HFF-Myc (cell line): ENCODE results near the gene CYP21A2.

Experiments used
- DNase-seq: peaks from one replicate; pipeline ENCODE4 v3.0.0-alpha.2; 2011; ENCODE audit warnings: low read depth; ENCODE audit errors: extremely low read depth
- H3K4me3 ChIP-seq: replicated peaks from 2 replicates; pipeline ENCODE4 v1.5.1; 2011; ENCODE audit warnings: low read depth, mild to moderate bottlenecking, control low read depth, low read length
- TF ChIP-seq, protein P1 (sequence below): IDR thresholded peaks from 2 replicates; pipeline ENCODE4 v1.5.1; 2012; ENCODE audit warnings: mild to moderate bottlenecking, low read depth, low read length, control low read depth; ENCODE audit errors: missing control alignments

Gene CYP21A2

DNA sequence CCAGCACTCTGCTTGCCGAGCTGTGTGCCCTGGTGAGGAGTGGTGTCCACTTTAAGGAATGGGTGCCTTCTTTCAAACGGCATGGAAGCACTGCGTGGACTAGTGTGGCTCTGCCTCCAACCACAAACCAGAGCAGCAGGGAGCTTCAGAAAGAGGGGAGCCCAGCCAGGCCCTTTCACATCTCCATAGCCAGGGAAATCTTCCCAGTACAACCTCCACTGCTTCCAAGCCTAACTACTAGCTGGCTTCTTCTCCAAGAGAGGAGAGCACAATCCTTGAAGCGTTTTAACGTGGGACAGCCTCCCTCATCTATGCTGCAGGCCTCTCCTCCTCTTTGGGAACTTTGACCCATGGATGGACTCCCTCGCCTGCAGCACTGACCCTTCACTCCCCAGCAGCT is 44.3 kb downstream of the CYP21A2 start:
- no peak for DNase-seq
- TF ChIP-seq, protein P1, sequence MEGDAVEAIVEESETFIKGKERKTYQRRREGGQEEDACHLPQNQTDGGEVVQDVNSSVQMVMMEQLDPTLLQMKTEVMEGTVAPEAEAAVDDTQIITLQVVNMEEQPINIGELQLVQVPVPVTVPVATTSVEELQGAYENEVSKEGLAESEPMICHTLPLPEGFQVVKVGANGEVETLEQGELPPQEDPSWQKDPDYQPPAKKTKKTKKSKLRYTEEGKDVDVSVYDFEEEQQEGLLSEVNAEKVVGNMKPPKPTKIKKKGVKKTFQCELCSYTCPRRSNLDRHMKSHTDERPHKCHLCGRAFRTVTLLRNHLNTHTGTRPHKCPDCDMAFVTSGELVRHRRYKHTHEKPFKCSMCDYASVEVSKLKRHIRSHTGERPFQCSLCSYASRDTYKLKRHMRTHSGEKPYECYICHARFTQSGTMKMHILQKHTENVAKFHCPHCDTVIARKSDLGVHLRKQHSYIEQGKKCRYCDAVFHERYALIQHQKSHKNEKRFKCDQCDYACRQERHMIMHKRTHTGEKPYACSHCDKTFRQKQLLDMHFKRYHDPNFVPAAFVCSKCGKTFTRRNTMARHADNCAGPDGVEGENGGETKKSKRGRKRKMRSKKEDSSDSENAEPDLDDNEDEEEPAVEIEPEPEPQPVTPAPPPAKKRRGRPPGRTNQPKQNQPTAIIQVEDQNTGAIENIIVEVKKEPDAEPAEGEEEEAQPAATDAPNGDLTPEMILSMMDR, result no peak
- no peak overlapping the region for H3K4me3 ChIP-seq

DNA sequence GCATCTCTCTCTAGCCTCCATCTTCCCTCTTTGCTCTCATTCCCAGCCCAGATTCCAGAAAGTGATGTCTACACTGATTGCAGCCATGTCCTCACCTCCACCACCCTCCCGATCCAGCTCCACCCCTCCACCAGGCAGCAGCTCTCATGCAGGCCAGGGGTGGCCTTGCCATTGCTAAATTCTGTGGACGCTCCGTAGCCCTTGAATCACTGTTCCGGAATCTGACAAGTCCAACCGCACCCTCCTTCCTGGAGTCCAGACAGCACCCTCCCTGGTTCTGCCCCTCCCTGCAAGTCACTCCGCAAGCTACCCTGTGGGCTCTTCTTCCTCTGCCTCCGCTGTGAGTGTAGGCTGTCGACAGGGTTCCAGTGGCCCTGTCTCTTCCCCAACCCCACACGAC is 44.7 kb downstream of the CYP21A2 start:
- TF ChIP-seq, protein P1, result no peak
- no peak for DNase-seq
- no peak overlapping the region for H3K4me3 ChIP-seq

DNA sequence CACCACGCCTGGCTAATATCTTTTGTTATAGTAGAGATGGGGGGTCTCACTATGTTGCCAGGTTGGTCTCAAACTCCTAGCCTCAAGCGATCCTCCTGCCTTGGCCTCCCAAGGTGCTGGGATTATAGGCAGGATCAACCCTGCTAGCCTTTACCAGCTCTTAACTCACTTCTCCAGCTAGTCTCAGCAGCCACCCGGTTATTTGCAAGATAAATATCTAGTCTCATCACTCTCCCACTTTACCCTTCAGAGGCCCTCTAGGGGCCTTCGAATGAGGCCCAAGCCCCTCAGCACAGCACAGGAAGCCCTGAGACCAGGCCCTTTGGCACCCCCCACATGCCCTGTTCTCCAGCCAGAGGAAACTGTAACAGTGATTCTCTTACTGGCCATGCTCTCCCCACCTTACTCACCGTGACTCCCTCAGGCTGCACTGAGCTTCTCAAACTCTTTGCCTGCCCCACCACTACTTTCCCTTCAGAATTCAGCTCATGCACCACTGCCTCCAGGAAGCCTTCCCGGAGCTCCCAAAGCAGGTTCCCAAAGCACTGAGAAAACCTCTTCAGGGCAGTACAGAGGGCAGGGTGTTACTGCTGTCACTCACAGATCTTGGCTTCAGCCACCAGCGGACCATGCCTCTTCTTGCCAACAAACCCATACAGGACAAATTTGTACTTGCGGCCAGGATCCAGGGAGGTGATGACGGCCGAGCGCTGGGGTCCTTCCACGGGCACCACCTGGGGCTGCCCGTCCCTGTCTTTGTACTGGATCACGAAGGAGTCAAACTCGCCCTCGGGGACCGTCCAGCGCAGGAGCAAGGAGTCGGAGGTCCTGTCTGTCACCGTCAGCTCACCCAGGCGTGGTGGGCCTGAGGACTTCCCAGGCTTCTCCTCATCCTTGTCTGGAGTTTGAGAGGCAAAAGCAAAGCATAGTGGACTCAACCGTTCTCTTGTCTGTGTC is 45.9 kb downstream of the CYP21A2 start:
- no peak overlapping the region for H3K4me3 ChIP-seq
- TF ChIP-seq, protein P1, result no peak
- no peak for DNase-seq

GRCh38 chr6:32084780-32085179 is 46.6 kb downstream of the CYP21A2 start:
- H3K4me3 ChIP-seq, result no peak overlapping the region
- no peak for DNase-seq
- TF ChIP-seq, protein P1, result no peak

DNA sequence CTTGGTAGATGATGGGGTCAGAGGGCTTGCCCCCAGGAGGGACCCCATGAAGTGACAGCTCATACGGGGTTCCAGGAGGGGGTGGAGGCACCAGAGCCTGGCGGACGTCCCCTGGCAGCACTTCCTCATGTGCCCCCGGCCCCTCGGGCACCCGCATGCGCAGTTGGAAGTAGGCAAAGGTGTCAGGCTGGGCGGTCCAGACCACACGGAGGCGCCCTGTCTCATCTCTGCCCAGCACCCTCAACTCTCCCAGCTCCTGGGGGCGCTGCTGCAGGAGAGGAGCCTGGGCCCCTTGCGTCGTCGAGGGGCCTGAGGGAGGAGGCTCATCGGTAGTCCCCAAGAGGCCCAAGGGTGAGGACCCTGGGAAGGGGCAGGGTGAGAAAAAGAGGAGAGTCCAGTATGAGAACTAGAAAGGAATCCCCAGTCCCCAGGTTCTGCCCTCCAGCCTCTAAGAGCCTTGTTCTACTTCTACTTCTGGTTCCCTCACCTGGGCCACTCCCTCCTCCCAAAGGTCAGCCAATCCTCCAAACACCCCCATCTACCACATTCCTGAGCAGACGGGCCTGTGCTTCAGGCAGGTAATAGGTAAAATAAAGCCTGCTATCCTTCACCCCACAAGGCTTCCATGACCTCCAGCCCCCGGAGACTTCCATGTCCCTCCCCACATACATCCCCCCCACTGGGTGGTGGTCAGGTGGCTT is 47.7 kb downstream of the CYP21A2 start:
- no peak for DNase-seq
- TF ChIP-seq, protein P1, result no peak
- H3K4me3 ChIP-seq, result no peak overlapping the region

DNA sequence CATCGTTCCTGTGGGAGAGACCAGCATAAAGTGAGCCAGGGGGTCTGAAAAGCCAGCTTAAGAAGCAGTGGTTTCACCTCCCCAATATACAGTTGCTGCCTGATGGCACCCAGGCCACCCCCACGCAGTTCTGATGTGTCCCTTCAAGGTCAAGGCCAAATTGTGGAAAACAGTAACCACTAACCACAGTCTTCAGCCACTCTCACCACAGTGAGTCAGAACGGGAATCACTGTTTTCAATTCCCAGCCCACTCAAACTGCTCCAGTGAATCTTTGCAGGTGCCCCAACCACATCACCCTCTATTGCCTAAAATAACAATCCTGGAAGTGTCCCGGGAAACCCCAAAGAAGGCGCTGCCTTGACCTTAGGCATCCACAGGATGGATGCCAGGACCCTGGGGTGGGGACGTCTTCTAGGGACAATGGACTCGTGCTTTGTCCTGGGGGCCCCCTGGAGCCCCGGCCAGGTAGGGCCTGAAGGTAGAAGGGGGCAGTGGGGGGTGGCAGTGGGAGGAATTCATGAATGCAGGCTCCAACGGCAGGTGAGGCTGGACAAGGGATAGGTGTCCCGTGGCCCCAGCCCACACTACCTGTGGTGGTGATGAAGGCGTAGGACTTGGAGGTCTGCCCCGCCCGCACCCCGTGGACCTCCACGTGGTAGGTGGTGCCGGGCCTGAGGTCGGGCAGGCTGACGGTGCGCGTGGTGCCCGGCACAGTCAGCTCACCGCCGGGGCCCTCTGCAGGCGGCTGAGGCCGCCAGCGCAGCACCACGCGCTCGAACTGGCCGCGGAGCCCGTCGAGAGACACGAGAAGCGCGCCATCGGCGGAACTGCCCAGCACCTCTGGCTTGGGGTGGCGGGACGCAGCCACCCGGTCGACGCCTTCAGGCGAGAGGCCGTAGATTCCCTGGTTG is 48.7 kb downstream of the CYP21A2 start:
- TF ChIP-seq, protein P1, result no peak
- no peak overlapping the region for H3K4me3 ChIP-seq
- peak; percentile 38 for DNase-seq
